Neural cell (in vitro differentiated cells): ENCODE data around the gene EDA. TPM values are rescaled to one million over a fixed set of nuclear protein-coding genes. Genes with fewer than 3 reads are reported as not detected.

Experiments
- H2AFZ ChIP-seq: fragments of 200-600, 300-800 bp; sonication (generic), shearing (Covaris generic); 2 replicates; pipeline ENCODE4 v1.6.0; 2014; ENCODE audit warnings: low read depth, mild to moderate bottlenecking, antibody characterized with exemption, low read length, moderate library complexity
- H3F3A ChIP-seq: fragments of 200-600 bp; shearing (Covaris generic); 2 replicates; pipeline ENCODE4 v1.6.1; 2016; ENCODE audit warnings: mild to moderate bottlenecking, moderate library complexity, mixed read lengths, antibody characterized with exemption, low read length; ENCODE audit not compliant: insufficient read depth, poor library complexity, severe bottlenecking
- H3K27ac ChIP-seq: fragments of 200-600, 300-800 bp; sonication (generic), shearing (Covaris generic); 2 replicates; pipeline ENCODE4 v1.5.1; 2014; ENCODE audit warnings: mild to moderate bottlenecking, low read length, moderate library complexity
- H3K27me3 ChIP-seq: fragments of 300-800, 200-600 bp; sonication (generic), shearing (Covaris generic); 2 replicates; pipeline ENCODE4 v1.6.0; 2014; ENCODE audit warnings: mild to moderate bottlenecking, low read depth, low read length, moderate library complexity; ENCODE audit not compliant: insufficient read depth
- H3K36me3 ChIP-seq: fragments of 300-800, 200-600 bp; sonication (generic), shearing (Covaris generic); 2 replicates; pipeline ENCODE4 v1.5.1; 2014; ENCODE audit warnings: mild to moderate bottlenecking, antibody characterized with exemption, low read length, moderate library complexity; ENCODE audit not compliant: insufficient read depth
- H3K4me2 ChIP-seq: fragments of 300-800, 200-600 bp; sonication (generic), shearing (Covaris generic); 2 replicates; pipeline ENCODE4 v1.6.0; 2014; ENCODE audit warnings: mild to moderate bottlenecking, low read length
- H3K4me3 ChIP-seq: fragments of 300-800, 200-600 bp; sonication (generic), shearing (Covaris generic); 2 replicates; pipeline ENCODE4 v1.5.1; 2014; ENCODE audit warnings: mild to moderate bottlenecking, low read length, moderate library complexity
- H3K79me2 ChIP-seq: fragments of 200-600 bp; shearing (Covaris generic); replicated peaks from 2 replicates; pipeline ENCODE4 v1.6.0; 2014; ENCODE audit warnings: mild to moderate bottlenecking, low read length, moderate library complexity; ENCODE audit not compliant: insufficient read depth
- H3K9ac ChIP-seq: fragments of 300-800, 200-600 bp; sonication (generic), shearing (Covaris generic); 2 replicates; pipeline ENCODE4 v1.6.1; 2016; ENCODE audit warnings: mild to moderate bottlenecking, low read length, mixed read lengths
- H3K9me2 ChIP-seq: fragments of 200-600 bp; shearing (Covaris generic); 2 replicates; pipeline ENCODE4 v1.6.1; 2016; ENCODE audit warnings: mild to moderate bottlenecking, low read length, mixed read lengths; ENCODE audit not compliant: insufficient read depth
- H3K9me3 ChIP-seq: fragments of 200-600, 300-800 bp; sonication (generic), shearing (Covaris generic); 2 replicates; pipeline ENCODE4 v1.6.1; 2016; ENCODE audit warnings: mild to moderate bottlenecking, mixed run types, low read length, moderate library complexity, mixed read lengths
- H4K20me1 ChIP-seq: fragments of 200-600 bp; shearing (Covaris generic); 2 replicates; pipeline ENCODE4 v1.6.1; 2016; ENCODE audit warnings: mild to moderate bottlenecking, mixed run types; ENCODE audit not compliant: insufficient read depth
- EP300 ChIP-seq: fragments of 450-650 bp; conservative IDR thresholded peaks from 2 replicates; pipeline ENCODE4 v1.6.1; 2014; ENCODE audit warnings: antibody characterized with exemption, mild to moderate bottlenecking, moderate library complexity; ENCODE audit not compliant: poor library complexity, severe bottlenecking
- EZH2 ChIP-seq: fragments of 200-600, 300-800 bp; shearing (Covaris generic), sonication (generic); IDR thresholded peaks from 2 replicates; pipeline ENCODE4 v1.6.1; 2014; ENCODE audit warnings: antibody characterized with exemption, low read length, borderline replicate concordance, mild to moderate bottlenecking; ENCODE audit not compliant: insufficient read depth, poor library complexity, severe bottlenecking
- MXI1 ChIP-seq: fragments of 450-650 bp; conservative IDR thresholded peaks from 2 replicates; pipeline ENCODE4 v1.6.1; 2014; ENCODE audit warnings: antibody characterized with exemption, mild to moderate bottlenecking; ENCODE audit not compliant: poor library complexity, severe bottlenecking
- POLR2AphosphoS5 ChIP-seq: IDR thresholded peaks from 2 replicates; pipeline ENCODE4 v1.6.1; 2012
- RAD21 ChIP-seq: fragments of 450-650 bp; conservative IDR thresholded peaks from 2 replicates; pipeline ENCODE4 v1.6.1; 2014; ENCODE audit warnings: antibody characterized with exemption, mild to moderate bottlenecking, moderate library complexity
- REST ChIP-seq: IDR thresholded peaks from 2 replicates; pipeline ENCODE4 v1.6.1; 2012; ENCODE audit warnings: borderline replicate concordance
- SMC3 ChIP-seq: fragments of 450-650 bp; conservative IDR thresholded peaks from 2 replicates; pipeline ENCODE4 v1.6.1; 2014; ENCODE audit warnings: antibody characterized with exemption, mild to moderate bottlenecking, moderate library complexity; ENCODE audit not compliant: poor library complexity
- TAF1 ChIP-seq: IDR thresholded peaks from 2 replicates; pipeline ENCODE4 v1.6.1; 2012; ENCODE audit warnings: low read depth
- polyA plus RNA-seq: library from polyadenylated mRNA; depleted of rRNA; stranded (reverse); fragments of >200 nt; gene quantifications from 2 replicates; pipeline ENCODE4 v1.2.3, GENCODE V29; 2014
- TF ChIP-seq, protein P1 (sequence below): fragments of 450-650 bp; IDR thresholded peaks from 2 replicates; pipeline ENCODE4 v1.5.1; 2014; ENCODE audit warnings: antibody characterized with exemption, mild to moderate bottlenecking, moderate library complexity; ENCODE audit not compliant: poor library complexity, severe bottlenecking

The EDA gene
- polyA plus RNA-seq, 1 donor from 2014 or later, result 1.1 TPM

- H3K9ac ChIP-seq, result no peak overlapping the region
- H4K20me1 ChIP-seq, result no peaks in the 10 kb centered on the region
- no peak overlapping the region for H3K27ac ChIP-seq
- H3K4me2 ChIP-seq, result no peak overlapping the region
- H3K9me3 ChIP-seq, result no peaks in the 10 kb centered on the region
- no peaks in the 10 kb centered on the region for H3K36me3 ChIP-seq
- H2AFZ ChIP-seq, result no peak overlapping the region
- no peaks in the 10 kb centered on the region for H3F3A ChIP-seq
- H3K4me3 ChIP-seq, result no peak overlapping the region
- no peaks in the 10 kb centered on the region for H3K27me3 ChIP-seq
- no peaks in the 10 kb centered on the region for H3K79me2 ChIP-seq
- no peaks in the 10 kb centered on the region for H3K9me2 ChIP-seq
- no peak for TF ChIP-seq EZH2
- no peak for TF ChIP-seq REST
- no peak for TF ChIP-seq RAD21
- no peak for TF ChIP-seq TAF1
- no peak for TF ChIP-seq EP300
These were observed 268.3 kb downstream of the EDA start for GRCh38 chrX:69884210-69884609.

- Histone ChIP-seq H3K4me2 (no peak overlapping the region), H4K20me1 (no peaks in the 10 kb centered on the region), H3K27ac (no peak overlapping the region)
These were observed 280.1 kb downstream of the EDA start for GRCh38 chrX:69896046-69896445.

GRCh38 chrX:69900491-69900890, 284.6 kb downstream of the EDA start:
- H3K27me3 ChIP-seq, result no peaks in the 10 kb centered on the region
- no peaks in the 10 kb centered on the region for H3F3A ChIP-seq
- H4K20me1 ChIP-seq, result no peaks in the 10 kb centered on the region
- H3K9me2 ChIP-seq, result no peaks in the 10 kb centered on the region
- no peaks in the 10 kb centered on the region for H3K9me3 ChIP-seq
- H2AFZ ChIP-seq, result no peak overlapping the region
- H3K79me2 ChIP-seq, result no peaks in the 10 kb centered on the region
- no peak overlapping the region for H3K4me2 ChIP-seq
- H3K4me3 ChIP-seq, result no peak overlapping the region
- no peaks in the 10 kb centered on the region for H3K36me3 ChIP-seq
- TF ChIP-seq MXI1 (no peak), POLR2AphosphoS5 (no peak), TAF1 (no peak), REST (no peak), EZH2 (no peak), SMC3 (no peak), RAD21 (no peak), EP300 (no peak)
- TF ChIP-seq, protein P1, sequence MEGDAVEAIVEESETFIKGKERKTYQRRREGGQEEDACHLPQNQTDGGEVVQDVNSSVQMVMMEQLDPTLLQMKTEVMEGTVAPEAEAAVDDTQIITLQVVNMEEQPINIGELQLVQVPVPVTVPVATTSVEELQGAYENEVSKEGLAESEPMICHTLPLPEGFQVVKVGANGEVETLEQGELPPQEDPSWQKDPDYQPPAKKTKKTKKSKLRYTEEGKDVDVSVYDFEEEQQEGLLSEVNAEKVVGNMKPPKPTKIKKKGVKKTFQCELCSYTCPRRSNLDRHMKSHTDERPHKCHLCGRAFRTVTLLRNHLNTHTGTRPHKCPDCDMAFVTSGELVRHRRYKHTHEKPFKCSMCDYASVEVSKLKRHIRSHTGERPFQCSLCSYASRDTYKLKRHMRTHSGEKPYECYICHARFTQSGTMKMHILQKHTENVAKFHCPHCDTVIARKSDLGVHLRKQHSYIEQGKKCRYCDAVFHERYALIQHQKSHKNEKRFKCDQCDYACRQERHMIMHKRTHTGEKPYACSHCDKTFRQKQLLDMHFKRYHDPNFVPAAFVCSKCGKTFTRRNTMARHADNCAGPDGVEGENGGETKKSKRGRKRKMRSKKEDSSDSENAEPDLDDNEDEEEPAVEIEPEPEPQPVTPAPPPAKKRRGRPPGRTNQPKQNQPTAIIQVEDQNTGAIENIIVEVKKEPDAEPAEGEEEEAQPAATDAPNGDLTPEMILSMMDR, result no peak
- H3K9ac ChIP-seq, result no peak overlapping the region
- no peak overlapping the region for H3K27ac ChIP-seq

More at GRCh38 chrX:69896046-69896445, 280.1 kb downstream of the EDA start:
- H3F3A ChIP-seq, result no peaks in the 10 kb centered on the region
- H3K4me3 ChIP-seq, result no peak overlapping the region
- no peak overlapping the region for H2AFZ ChIP-seq
- H3K79me2 ChIP-seq, result no peaks in the 10 kb centered on the region
- TF ChIP-seq SMC3, result no peak
- no peaks in the 10 kb centered on the region for H3K27me3 ChIP-seq
- H3K36me3 ChIP-seq, result no peaks in the 10 kb centered on the region
- no peaks in the 10 kb centered on the region for H3K9me2 ChIP-seq
- no peak overlapping the region for H3K9ac ChIP-seq
- H3K9me3 ChIP-seq, result no peaks in the 10 kb centered on the region
